GM21825 (cell line): ENCODE data around the gene CEP72.
"Not testable (repeated sequence)": the region's sequence is repeated elsewhere in the genome, so short reads cannot be mapped to it uniquely, and the experiment has no call there.

Experiments
- ATAC-seq: cut with Tn5 transposase; IDR thresholded peaks from one replicate; pipeline ENCODE4 v1.9.1; 2021; ENCODE audit warnings: mild to moderate bottlenecking, moderate library complexity; ENCODE audit not compliant: unreplicated experiment

Gene CEP72

GRCh38 chr5:611731-612486 lies at the start of gene CEP72:
Gene CEP72, plus strand, starts transcription at chr5:612340. Its CDS starts 22 bp downstream, at chr5:612362.
- peak; percentile 79 for ATAC-seq

- no peak for ATAC-seq
These were observed 46.2 kb upstream of the CEP72 start for GRCh38 chr5:565782-566440.

GRCh38 chr5:566636-567309 lies 45.4 kb upstream of the CEP72 start:
- no peak for ATAC-seq

GRCh38 chr5:567664-568060 lies 44.5 kb upstream of the CEP72 start:
- ATAC-seq = no peak

- no peak for ATAC-seq
These were observed 43.9 kb upstream of the CEP72 start for GRCh38 chr5:568061-568781.

- ATAC-seq = no peak
These were observed 43.3 kb upstream of the CEP72 start for GRCh38 chr5:568809-569208.

GRCh38 chr5:569358-569867 lies 42.7 kb upstream of the CEP72 start:
- no peak for ATAC-seq

GRCh38 chr5:569868-570361 lies 42.2 kb upstream of the CEP72 start:
- no peak for ATAC-seq

GRCh38 chr5:570446-570845 lies 41.7 kb upstream of the CEP72 start:
- ATAC-seq = no peak

- ATAC-seq = no peak
These were observed 41.3 kb upstream of the CEP72 start for GRCh38 chr5:570886-571285.

- no peak for ATAC-seq
These were observed 40.3 kb upstream of the CEP72 start for GRCh38 chr5:571791-572190.

- no peak for ATAC-seq
These were observed 39.6 kb upstream of the CEP72 start for GRCh38 chr5:572398-573019.

GRCh38 chr5:573206-573605 lies 38.9 kb upstream of the CEP72 start:
- ATAC-seq = no peak

- ATAC-seq = no peak
These were observed 38.2 kb upstream of the CEP72 start for GRCh38 chr5:573976-574375.

- ATAC-seq = no peak
These were observed 37.2 kb upstream of the CEP72 start for GRCh38 chr5:574906-575305.

- no peak for ATAC-seq
These were observed 36.5 kb upstream of the CEP72 start for GRCh38 chr5:575636-576035.

GRCh38 chr5:577214-577613 lies 34.9 kb upstream of the CEP72 start:
- not testable (repeated sequence) for ATAC-seq

- no peak for ATAC-seq
These were observed 34.3 kb upstream of the CEP72 start for GRCh38 chr5:577800-578199.

- ATAC-seq = no peak
These were observed 32.9 kb upstream of the CEP72 start for GRCh38 chr5:579211-579610.

- no peak for ATAC-seq
These were observed 32.3 kb upstream of the CEP72 start for GRCh38 chr5:579746-580366.
